Inflammatory macrophage treated with lipopolysaccharide for 1 hour (primary cell): Measurements from ENCODE around the gene PARD3.

Source experiments
- DNase-seq, 2 donors: peaks; one replicate each; pipeline ENCODE4 v3.0.0-alpha.2; 2020 to 2022

Gene PARD3

GRCh38 chr10:34107626-34108516 lies 707.2 kb downstream of the PARD3 start:
- no peak for DNase-seq

GRCh38 chr10:34106356-34106885 lies 708.7 kb downstream of the PARD3 start:
- DNase-seq: no peak

- no peak for DNase-seq
Observed at GRCh38 chr10:34104829-34105572, 710.1 kb downstream of the PARD3 start.

GRCh38 chr10:34102893-34103506 lies 712.1 kb downstream of the PARD3 start:
- DNase-seq: no peak

GRCh38 chr10:34102237-34102673 lies 712.8 kb downstream of the PARD3 start:
- no peak for DNase-seq

- no peak for DNase-seq
Observed at GRCh38 chr10:34101001-34101400, 714.1 kb downstream of the PARD3 start.

- no peak for DNase-seq
Observed at GRCh38 chr10:34098821-34099567, 716.1 kb downstream of the PARD3 start.

GRCh38 chr10:34097682-34098081 lies 717.4 kb downstream of the PARD3 start:
- no peak for DNase-seq

- no peak for DNase-seq
Observed at GRCh38 chr10:34094961-34095360, 720.1 kb downstream of the PARD3 start.

- DNase-seq: no peak
Observed at GRCh38 chr10:34094146-34094696, 720.9 kb downstream of the PARD3 start.

- no peak for DNase-seq
Observed at GRCh38 chr10:34092891-34093290, 722.2 kb downstream of the PARD3 start.

GRCh38 chr10:34091635-34092195 lies 723.4 kb downstream of the PARD3 start:
- DNase-seq: no peak

GRCh38 chr10:34089253-34089652 lies 725.8 kb downstream of the PARD3 start:
- DNase-seq: no peak

- DNase-seq: no peak
Observed at GRCh38 chr10:34088208-34088794, 726.8 kb downstream of the PARD3 start.

GRCh38 chr10:34087095-34087418 lies 728.0 kb downstream of the PARD3 start:
- no peak for DNase-seq

- DNase-seq: no peak
Observed at GRCh38 chr10:34083567-34083966, 731.5 kb downstream of the PARD3 start.

- no peak for DNase-seq
Observed at GRCh38 chr10:34081948-34082347, 733.1 kb downstream of the PARD3 start.

GRCh38 chr10:34081347-34081743 lies 733.8 kb downstream of the PARD3 start:
- DNase-seq: no peak

GRCh38 chr10:34080485-34081346 lies 734.4 kb downstream of the PARD3 start:
- DNase-seq: no peak

- DNase-seq: no peak
Observed at GRCh38 chr10:34079702-34080484, 735.2 kb downstream of the PARD3 start.
